Activated naive CD4-positive, alpha-beta T cell treated with anti-CD3 and anti-CD28 coated beads, Interleukin-2, amount 50 U/mL, for 72 hours (primary cell): ENCODE results near the gene A4GNT. TPM values are rescaled to one million over a fixed set of nuclear protein-coding genes. Genes with fewer than 3 reads are reported as not detected.
"Not testable (repeated sequence)": the region's sequence is repeated elsewhere in the genome, so short reads cannot be mapped to it uniquely, and the experiment has no call there.

Source experiments
- ATAC-seq, 2 donors: fragments of 150-1000 bp; cut with Tn5 transposase; 2 replicates each; pipeline ENCODE4 v1.10.0; 2021; ENCODE audit warnings: mild to moderate bottlenecking in 2 of 2, moderate library complexity in 2 of 2
- DNase-seq, 2 donors: peaks; one replicate each; pipeline ENCODE4 v3.0.0; 2021 to 2022; ENCODE audit warnings: low spot score in 2 of 2
- H3K27ac Mint-ChIP-seq, 2 donors: one replicate each; pipeline ENCODE4 v1.8.0; 2022; ENCODE audit warnings: mild to moderate bottlenecking in 2 of 2, mixed read lengths in 2 of 2
- H3K36me3 Mint-ChIP-seq, 2 donors: one replicate each; pipeline ENCODE4 v1.8.0; 2022; ENCODE audit warnings: mixed read lengths in 2 of 2
- H3K9me3 Mint-ChIP-seq, 2 donors: one replicate each; pipeline ENCODE4 v1.8.0; 2022; ENCODE audit warnings: mixed read lengths in 2 of 2
- total RNA-seq, 2 donors: library from RNA; stranded (reverse); gene quantifications; one replicate each; pipeline ENCODE4 v1.2.3, GENCODE V29; 2022

The A4GNT gene
- total RNA-seq, 2 donors from 2014 or later, result not detected

- H3K9me3 Mint-ChIP-seq, result no peaks in the 10 kb centered on the region
- H3K27ac Mint-ChIP-seq, result no peak overlapping the region
- DNase-seq (no peak), ATAC-seq (peak in 1 of 2 donors; percentile 56)
- no peaks in the 10 kb centered on the region for H3K36me3 Mint-ChIP-seq
Measured at GRCh38 chr3:138097192-138098172, 34.7 kb downstream of the A4GNT start.

GRCh38 chr3:138093721-138094120, 38.5 kb downstream of the A4GNT start:
- DNase-seq (no peak), ATAC-seq (no peak)
- no peak overlapping the region for H3K27ac Mint-ChIP-seq
- H3K9me3 Mint-ChIP-seq, result no peaks in the 10 kb centered on the region
- H3K36me3 Mint-ChIP-seq, result no peaks in the 10 kb centered on the region

- H3K36me3 Mint-ChIP-seq, result no peaks in the 10 kb centered on the region
- no peak overlapping the region for H3K27ac Mint-ChIP-seq
- no peak for DNase-seq
- no peaks in the 10 kb centered on the region for H3K9me3 Mint-ChIP-seq
- ATAC-seq, result no peak
Measured at GRCh38 chr3:138092023-138092422, 40.2 kb downstream of the A4GNT start.

- no peaks in the 10 kb centered on the region for H3K36me3 Mint-ChIP-seq
- ATAC-seq, result peak in 1 of 2 donors; percentile 54
- no peak overlapping the region for H3K27ac Mint-ChIP-seq
- H3K9me3 Mint-ChIP-seq, result no peaks in the 10 kb centered on the region
- no peak for DNase-seq
Measured at GRCh38 chr3:138089091-138089490, 43.1 kb downstream of the A4GNT start.

- not testable (repeated sequence) for H3K9me3 Mint-ChIP-seq, H3K27ac Mint-ChIP-seq, H3K36me3 Mint-ChIP-seq, ATAC-seq, DNase-seq
Measured at GRCh38 chr3:138085745-138086144, 46.4 kb downstream of the A4GNT start.

- Mint-ChIP-seq H3K27ac (no peak overlapping the region), H3K9me3 (no peaks in the 10 kb centered on the region), H3K36me3 (no peaks in the 10 kb centered on the region)
- DNase-seq, result no peak
- no peak for ATAC-seq
Measured at GRCh38 chr3:138084196-138084595, 48.0 kb downstream of the A4GNT start.

GRCh38 chr3:138082992-138083386, 49.2 kb downstream of the A4GNT start:
- DNase-seq, result no peak
- Mint-ChIP-seq H3K27ac (no peak overlapping the region), H3K9me3 (no peaks in the 10 kb centered on the region), H3K36me3 (no peaks in the 10 kb centered on the region)
- peak in 1 of 2 donors; percentile 25 for ATAC-seq

- ATAC-seq (peak; percentile 57 to 84), DNase-seq (no peak)
- H3K9me3 Mint-ChIP-seq, result no peaks in the 10 kb centered on the region
- no peaks in the 10 kb centered on the region for H3K36me3 Mint-ChIP-seq
- H3K27ac Mint-ChIP-seq, result no peak overlapping the region
Measured at GRCh38 chr3:138082085-138082991, 49.9 kb downstream of the A4GNT start.

GRCh38 chr3:138081371-138082084, 50.7 kb downstream of the A4GNT start:
- Mint-ChIP-seq H3K9me3 (no peaks in the 10 kb centered on the region), H3K27ac (no peak overlapping the region), H3K36me3 (no peaks in the 10 kb centered on the region)
- DNase-seq, result no peak
- no peak for ATAC-seq

GRCh38 chr3:138079901-138080300, 52.3 kb downstream of the A4GNT start:
- H3K36me3 Mint-ChIP-seq, result peaks cover 0 to 5% of the 10 kb centered on the region in 2 donors
- no peak for DNase-seq
- ATAC-seq, result no peak
- peaks cover 0 to under 1% of the 10 kb centered on the region in 2 donors for H3K9me3 Mint-ChIP-seq
- H3K27ac Mint-ChIP-seq, result no peak overlapping the region

GRCh38 chr3:138078901-138079344, 53.3 kb downstream of the A4GNT start:
- no peak overlapping the region for H3K27ac Mint-ChIP-seq
- H3K9me3 Mint-ChIP-seq, result peaks cover 0 to 4% of the 10 kb centered on the region in 2 donors
- peaks cover 0 to 5% of the 10 kb centered on the region in 2 donors for H3K36me3 Mint-ChIP-seq
- DNase-seq (no peak), ATAC-seq (peak; percentile 65 to 81)

- DNase-seq, result no peak
- peak in 1 of 2 donors; percentile 31 for ATAC-seq
- Mint-ChIP-seq H3K9me3 (peaks cover 0 to 4% of the 10 kb centered on the region in 2 donors), H3K27ac (no peak overlapping the region), H3K36me3 (peaks cover 0 to 5% of the 10 kb centered on the region in 2 donors)
Measured at GRCh38 chr3:138078096-138078495, 54.1 kb downstream of the A4GNT start.

Other genes starting within 250 kb of the A4GNT start
- not detected for gene CLDN18, start 122.2 kb downstream of the A4GNT start, total RNA-seq
- not detected for gene DZIP1L, start 16.8 kb downstream of the A4GNT start, total RNA-seq
- gene DBR1, start 42.5 kb upstream of the A4GNT start, total RNA-seq, result 10 to 100 TPM; 22.0 to 29.2 TPM
- gene ARMC8, start 54.9 kb upstream of the A4GNT start, total RNA-seq, result 10 to 100 TPM; 38.3 to 39.0 TPM
- gene NME9, start 197.5 kb upstream of the A4GNT start, total RNA-seq, result 1 to 10 TPM in 1 of 2 donors, not detected in 1; 3.7 TPM
- gene MRAS, start 216.2 kb upstream of the A4GNT start, total RNA-seq, result 1 to 10 TPM in 1 of 2 donors, not detected in 1; 1.5 TPM